ENCODE measurements around the gene RPS6KC1. TPM values are rescaled to one million over a fixed set of nuclear protein-coding genes. Genes with fewer than 3 reads are reported as not detected.
"Not testable (repeated sequence)": the region's sequence is repeated elsewhere in the genome, so short reads cannot be mapped to it uniquely, and the experiment has no call there.

RPS6KC1 gene
- total RNA-seq, 4 donors from 2014 or later = 16.1 to 22.6 (median 21.4) TPM

- DNase-seq (ENCODE audit: low spot score) (no peak), ATAC-seq (ENCODE audit: low FRiP score) (no peak)
- TF ChIP-seq CTCF (IDR thresholded peaks at IDR 0.05) = no peak
These were observed 81.0 kb downstream of the RPS6KC1 start for GRCh38 chr1:213131851-213132655.

GRCh38 chr1:213135572-213135971 lies 84.5 kb downstream of the RPS6KC1 start:
- no peak for ATAC-seq (ENCODE audit: low FRiP score)
- DNase-seq (ENCODE audit: low spot score) = no peak
- TF ChIP-seq CTCF (IDR thresholded peaks at IDR 0.05) = no peak

- TF ChIP-seq CTCF (IDR thresholded peaks at IDR 0.05) = no peak
- DNase-seq (ENCODE audit: low spot score) = no peak
- ATAC-seq (ENCODE audit: low FRiP score) = no peak
These were observed 85.3 kb downstream of the RPS6KC1 start for GRCh38 chr1:213136190-213136917.

- TF ChIP-seq CTCF (IDR thresholded peaks at IDR 0.05) = no peak
- ATAC-seq (ENCODE audit: low FRiP score) = no peak
- no peak for DNase-seq (ENCODE audit: low spot score)
These were observed 87.3 kb downstream of the RPS6KC1 start for GRCh38 chr1:213138391-213138790.

GRCh38 chr1:213138892-213139291 lies 87.9 kb downstream of the RPS6KC1 start:
- DNase-seq (ENCODE audit: low spot score) = no peak
- TF ChIP-seq CTCF (IDR thresholded peaks at IDR 0.05) = no peak
- ATAC-seq (ENCODE audit: low FRiP score) = no peak

GRCh38 chr1:213148905-213149304 lies 97.9 kb downstream of the RPS6KC1 start:
- no peak for TF ChIP-seq CTCF (IDR thresholded peaks at IDR 0.05)
- no peak for DNase-seq (ENCODE audit: low spot score)
- ATAC-seq (ENCODE audit: low FRiP score) = no peak

- DNase-seq (ENCODE audit: low spot score); ATAC-seq (ENCODE audit: low FRiP score): not testable (repeated sequence)
These were observed 99.0 kb downstream of the RPS6KC1 start for GRCh38 chr1:213150090-213150489.
